Dermis lymphatic vessel endothelial cell (primary cell): ENCODE data around the gene C1QTNF9. TPM values are rescaled to one million over a fixed set of nuclear protein-coding genes. Genes with fewer than 3 reads are reported as not detected.

Experiments used
- total RNA-seq: library from RNA; depleted of rRNA; stranded (reverse); fragments of >200 nt; gene quantifications from 2 replicates; pipeline ENCODE4 v1.2.1, GENCODE V29; 2014

The C1QTNF9 gene
- total RNA-seq, result not detected in 2 replicates

GRCh38 chr13:24309300-24309699, at the start of gene C1QTNF9:
TSS of gene C1QTNF9 (plus strand) at chr13:24309580. CDS start at chr13:24316004, 6,424 bp downstream.

Other genes starting within 250 kb of the C1QTNF9 start
- 1.6 and 2.9 TPM in 2 replicates for gene SPATA13, start 148.9 kb upstream of the C1QTNF9 start, total RNA-seq
- 37.9 and 49.1 TPM in 2 replicates for gene PARP4, start 203.2 kb downstream of the C1QTNF9 start, total RNA-seq